Lower lobe of right lung (tissue), 2 donors: ENCODE measurements around the gene GALNT13. TPM values are rescaled to one million over a fixed set of nuclear protein-coding genes. Genes with fewer than 3 reads are reported as not detected.

ENCODE experiments used
- ATAC-seq, 2 donors: fragments of 200-7000 bp; cut with Tn5 transposase; one replicate each; pipeline ENCODE4 v1.9.1; 2020 to 2022; ENCODE audit warnings: mild to moderate bottlenecking in 2 of 2, moderate library complexity in 2 of 2
- DNase-seq: peaks from one replicate; pipeline ENCODE4 v3.0.0-alpha.2; 2020
- H3K27ac ChIP-seq: fragments of 200-600 bp; one replicate; pipeline ENCODE4 v1.8.0; 2022
- H3K27me3 ChIP-seq: fragments of 200-600 bp; one replicate; pipeline ENCODE4 v1.8.0; 2022; ENCODE audit warnings: low read depth
- H3K36me3 ChIP-seq: fragments of 200-600 bp; one replicate; pipeline ENCODE4 v1.8.0; 2022; ENCODE audit warnings: mild to moderate bottlenecking
- H3K4me1 ChIP-seq: fragments of 200-600 bp; one replicate; pipeline ENCODE4 v1.8.0; 2022
- H3K4me3 ChIP-seq: fragments of 200-600 bp; one replicate; pipeline ENCODE4 v1.8.0; 2022; ENCODE audit warnings: mild to moderate bottlenecking
- H3K9me3 ChIP-seq: fragments of 200-600 bp; one replicate; pipeline ENCODE4 v1.8.0; 2022
- CTCF ChIP-seq: fragments of 200-600 bp; IDR thresholded peaks from one replicate; pipeline ENCODE4 v1.8.0; 2022; ENCODE audit warnings: antibody characterized with exemption, mild to moderate bottlenecking
- intact Hi-C: fragments of 100-400 bp; cut with DNase I; formaldehyde crosslinking; loops from one replicate; pipeline ENCODE4 v1.11.0; 2022
- total RNA-seq: library from RNA; stranded (reverse); fragmentation: NEBNext Ultra II Directional; extraction: Animal tissue kit (Norgen Biotek cat#: 25700); gene quantifications from one replicate; pipeline ENCODE4 v1.2.1, GENCODE V29; 2021
- donor health status: DM: no; HTN: yes; CAD: no; lungs with severe emphysema.

Gene GALNT13
- total RNA-seq, 1 donor from 2014 or later: 2.4 TPM

GRCh38 chr2:154370873-154371272 lies 499.2 kb downstream of the GALNT13 start:
- DNase-seq: no peak
- intact Hi-C loops: no loop called here

GRCh38 chr2:154374416-154374815 lies 502.7 kb downstream of the GALNT13 start:
- H3K9me3 ChIP-seq: no peaks in the 10 kb centered on the region
- intact Hi-C loops: no loop called here
- no peaks in the 10 kb centered on the region for H3K36me3 ChIP-seq
- no peaks in the 10 kb centered on the region for H3K27me3 ChIP-seq
- no peak overlapping the region for H3K4me3 ChIP-seq
- H3K27ac ChIP-seq: no peak overlapping the region
- H3K4me1 ChIP-seq: no peaks in the 10 kb centered on the region
- TF ChIP-seq CTCF: no peak
- ATAC-seq (no peak), DNase-seq (no peak)

More at GRCh38 chr2:154370873-154371272, 499.2 kb downstream of the GALNT13 start:
- no peaks in the 10 kb centered on the region for H3K4me1 ChIP-seq
- no peak overlapping the region for H3K27ac ChIP-seq
- ATAC-seq: no peak
- H3K4me3 ChIP-seq: no peak overlapping the region
- no peaks in the 10 kb centered on the region for H3K36me3 ChIP-seq
- no peaks in the 10 kb centered on the region for H3K9me3 ChIP-seq
- H3K27me3 ChIP-seq: no peaks in the 10 kb centered on the region
- TF ChIP-seq CTCF: no peak

GRCh38 chr2:154375579-154375931 lies 503.8 kb downstream of the GALNT13 start:
- TF ChIP-seq CTCF: peak; percentile 37
- H3K9me3 ChIP-seq: no peaks in the 10 kb centered on the region
- H3K4me1 ChIP-seq: no peaks in the 10 kb centered on the region
- DNase-seq (no peak), ATAC-seq (peak; percentile 19 to 69)
- intact Hi-C loops: no loop called here
- no peaks in the 10 kb centered on the region for H3K36me3 ChIP-seq
- H3K27ac ChIP-seq: no peak overlapping the region
- H3K4me3 ChIP-seq: no peak overlapping the region
- no peaks in the 10 kb centered on the region for H3K27me3 ChIP-seq

- Histone ChIP-seq H3K36me3 (no peaks in the 10 kb centered on the region), H3K9me3 (no peaks in the 10 kb centered on the region)
These were observed 510.4 kb downstream of the GALNT13 start for GRCh38 chr2:154381931-154382794.

GRCh38 chr2:154386186-154386585 lies 514.5 kb downstream of the GALNT13 start:
- Histone ChIP-seq H3K27me3 (no peaks in the 10 kb centered on the region), H3K4me1 (no peaks in the 10 kb centered on the region), H3K36me3 (no peaks in the 10 kb centered on the region), H3K4me3 (no peak overlapping the region), H3K27ac (no peak overlapping the region), H3K9me3 (peaks cover 4% of the 10 kb centered on the region)
- TF ChIP-seq CTCF: no peak
- intact Hi-C loops: no loop called here
- ATAC-seq (no peak), DNase-seq (no peak)

More at GRCh38 chr2:154381931-154382794, 510.4 kb downstream of the GALNT13 start:
- intact Hi-C loops: no loop called here
- no peaks in the 10 kb centered on the region for H3K4me1 ChIP-seq
- no peak overlapping the region for H3K4me3 ChIP-seq
- H3K27me3 ChIP-seq: no peaks in the 10 kb centered on the region
- DNase-seq: no peak
- H3K27ac ChIP-seq: no peak overlapping the region
- no peak for TF ChIP-seq CTCF
- no peak for ATAC-seq
